ENCODE measurements around the gene ZNF555. TPM values are rescaled to one million over a fixed set of nuclear protein-coding genes. Genes with fewer than 3 reads are reported as not detected.

ZNF555 gene
- total and polyA plus RNA-seq, 9 of the 15 experiments (the other 6 are each of a cell fraction or from before 2014, with no cell fraction given) = 2.0 to 6.7 (median 5.4) TPM

GRCh38 chr19:2813235-2814160 is 27.8 kb upstream of the ZNF555 start:
- intact Hi-C loops (cut with micrococcal nuclease) = no loop called here
- CTCF ChIA-PET (ENCODE audit: low intra/inter-chr PET ratio) = no interaction called here

More at GRCh38 chr19:2813235-2814160, 27.8 kb upstream of the ZNF555 start:
- FAIRE-seq (no peak), DNase-seq (ENCODE audit: extremely low read depth in 1 of 4, low spot score in 3 of 4) (no peak), ATAC-seq (no peak)
- H3K4me2 ChIP-seq (ENCODE audit: insufficient read depth, low read length) = no peak overlapping the region
- H3K79me2 ChIP-seq (ENCODE audit: control insufficient read depth, insufficient read depth, low read length) = no peaks in the 10 kb centered on the region
- H3K9ac ChIP-seq (ENCODE audit: insufficient read depth in 1 of 2, low read depth in 2 of 2, low read length in 2 of 2) = no peak overlapping the region
- H3K36me3 ChIP-seq (ENCODE audit: control insufficient read depth, insufficient read depth, low read length) = peaks cover 58% of the 10 kb centered on the region; the same call in 2 of the 3 replicates
- H2AFZ ChIP-seq (ENCODE audit: low read depth, low read length) = no peak overlapping the region
- BruUV-seq (replicated peaks) = no TSS peak
- H3K27ac ChIP-seq (ENCODE audit: extremely low read depth, low read depth, low read length) = no peak overlapping the region
- 92% methylated on average over 26 of the region's 35 CpGs for WGBS (ENCODE audit: insufficient coverage, low coverage, missing lambda C conversion rate)
- in situ Hi-C loops (cut with MboI) = no loop called here
- no peak overlapping the region for H3K4me3 ChIP-seq
- no peaks in the 10 kb centered on the region for H3K9me1 ChIP-seq (ENCODE audit: control insufficient read depth, insufficient read depth, low read length)
- H3K4me1 ChIP-seq (replicated peaks in 1 of 2; ENCODE audit: control insufficient read depth in 2 of 2, insufficient read depth in 2 of 2, low read length in 2 of 2) = peaks cover 0 to 21% of the 10 kb centered on the region in 2 experiments; a peak in 2 of 5 replicates
- no peaks in the 10 kb centered on the region for H4K20me1 ChIP-seq (replicated peaks; ENCODE audit: control insufficient read depth, insufficient read depth, low read length)
- no peaks in the 10 kb centered on the region for H3K9me3 ChIP-seq (replicated peaks; ENCODE audit: control insufficient read depth, insufficient read depth, low read depth, low read length)
- H3K27me3 ChIP-seq (ENCODE audit: control insufficient read depth in 2 of 2, insufficient read depth in 2 of 2, low read length in 2 of 2) = no peaks in the 10 kb centered on the region
- TF ChIP-seq ZNF408 (CRISPR knock-in tag; IDR thresholded peaks at IDR 0.05; ENCODE audit: low read depth) (no peak), ZNF316 (IDR thresholded peaks at IDR 0.05) (no peak), HMG20A (CRISPR knock-in tag; conservative IDR thresholded peaks at IDR 0.05) (no peak), CGGBP1 (CRISPR knock-in tag; IDR thresholded peaks at IDR 0.05) (no peak), ZNF239 (CRISPR knock-in tag; IDR thresholded peaks at IDR 0.05) (no peak), SAFB (IDR thresholded peaks at IDR 0.05; ENCODE audit: borderline replicate concordance, low read depth, low read length) (no peak), TEAD2 (tag; IDR thresholded peaks at IDR 0.05) (no peak), SMARCE1 (IDR thresholded peaks at IDR 0.05) (no peak), MECOM (CRISPR knock-in tag; IDR thresholded peaks at IDR 0.05) (no peak), HCFC1 (IDR thresholded peaks at IDR 0.05; ENCODE audit: low read depth, low read length) (no peak), PKNOX1 (IDR thresholded peaks at IDR 0.05) (no peak)
- TF ChIP-seq, protein P1, sequence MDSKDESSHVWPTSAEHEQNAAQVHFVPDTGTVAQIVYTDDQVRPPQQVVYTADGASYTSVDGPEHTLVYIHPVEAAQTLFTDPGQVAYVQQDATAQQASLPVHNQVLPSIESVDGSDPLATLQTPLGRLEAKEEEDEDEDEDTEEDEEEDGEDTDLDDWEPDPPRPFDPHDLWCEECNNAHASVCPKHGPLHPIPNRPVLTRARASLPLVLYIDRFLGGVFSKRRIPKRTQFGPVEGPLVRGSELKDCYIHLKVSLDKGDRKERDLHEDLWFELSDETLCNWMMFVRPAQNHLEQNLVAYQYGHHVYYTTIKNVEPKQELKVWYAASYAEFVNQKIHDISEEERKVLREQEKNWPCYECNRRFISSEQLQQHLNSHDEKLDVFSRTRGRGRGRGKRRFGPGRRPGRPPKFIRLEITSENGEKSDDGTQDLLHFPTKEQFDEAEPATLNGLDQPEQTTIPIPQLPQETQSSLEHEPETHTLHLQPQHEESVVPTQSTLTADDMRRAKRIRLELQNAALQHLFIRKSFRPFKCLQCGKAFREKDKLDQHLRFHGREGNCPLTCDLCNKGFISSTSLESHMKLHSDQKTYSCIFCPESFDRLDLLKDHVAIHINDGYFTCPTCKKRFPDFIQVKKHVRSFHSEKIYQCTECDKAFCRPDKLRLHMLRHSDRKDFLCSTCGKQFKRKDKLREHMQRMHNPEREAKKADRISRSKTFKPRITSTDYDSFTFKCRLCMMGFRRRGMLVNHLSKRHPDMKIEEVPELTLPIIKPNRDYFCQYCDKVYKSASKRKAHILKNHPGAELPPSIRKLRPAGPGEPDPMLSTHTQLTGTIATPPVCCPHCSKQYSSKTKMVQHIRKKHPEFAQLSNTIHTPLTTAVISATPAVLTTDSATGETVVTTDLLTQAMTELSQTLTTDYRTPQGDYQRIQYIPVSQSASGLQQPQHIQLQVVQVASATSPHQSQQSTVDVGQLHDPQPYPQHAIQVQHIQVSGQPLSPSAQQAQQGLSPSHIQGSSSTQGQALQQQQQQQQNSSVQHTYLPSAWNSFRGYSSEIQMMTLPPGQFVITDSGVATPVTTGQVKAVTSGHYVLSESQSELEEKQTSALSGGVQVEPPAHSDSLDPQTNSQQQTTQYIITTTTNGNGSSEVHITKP (IDR thresholded peaks at IDR 0.05; ENCODE audit: partially characterized antibody) = no peak
- TF ChIP-seq, protein P2, sequence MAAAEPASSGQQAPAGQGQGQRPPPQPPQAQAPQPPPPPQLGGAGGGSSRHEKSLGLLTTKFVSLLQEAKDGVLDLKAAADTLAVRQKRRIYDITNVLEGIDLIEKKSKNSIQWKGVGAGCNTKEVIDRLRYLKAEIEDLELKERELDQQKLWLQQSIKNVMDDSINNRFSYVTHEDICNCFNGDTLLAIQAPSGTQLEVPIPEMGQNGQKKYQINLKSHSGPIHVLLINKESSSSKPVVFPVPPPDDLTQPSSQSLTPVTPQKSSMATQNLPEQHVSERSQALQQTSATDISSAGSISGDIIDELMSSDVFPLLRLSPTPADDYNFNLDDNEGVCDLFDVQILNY (CRISPR knock-in tag; IDR thresholded peaks at IDR 0.05) = no peak
- POLR2A ChIA-PET = interaction anchor here (0.7 to 0.9 kb wide), 2 partner anchors 13 to 1852 kb away, joined by 3 read pairs; no protein-coding TSS in a partner anchor

All from K562 (cell line).